ENCODE results near the gene LNX1.

Gene LNX1

GRCh38 chr4:53532521-53532920 lies 58.8 kb downstream of the LNX1 start:
- no peak for DNase-seq

GRCh38 chr4:53531585-53532224 lies 59.6 kb downstream of the LNX1 start:
- DNase-seq = no peak

GRCh38 chr4:53529025-53529424 lies 62.3 kb downstream of the LNX1 start:
- no peak for DNase-seq

GRCh38 chr4:53527930-53528329 lies 63.4 kb downstream of the LNX1 start:
- DNase-seq = no peak

GRCh38 chr4:53527326-53527725 lies 64.0 kb downstream of the LNX1 start:
- no peak for DNase-seq

GRCh38 chr4:53522334-53522733 lies 69.0 kb downstream of the LNX1 start:
- no peak for DNase-seq

- DNase-seq = no peak
Observed at GRCh38 chr4:53520116-53520515, 71.2 kb downstream of the LNX1 start.

GRCh38 chr4:53518807-53519206 lies 72.5 kb downstream of the LNX1 start:
- DNase-seq = no peak

GRCh38 chr4:53515076-53515475 lies 76.2 kb downstream of the LNX1 start:
- DNase-seq = no peak

- no peak for DNase-seq
Observed at GRCh38 chr4:53514509-53514908, 76.8 kb downstream of the LNX1 start.

GRCh38 chr4:53512608-53513007 lies 78.7 kb downstream of the LNX1 start:
- DNase-seq = no peak

- DNase-seq = no peak
Observed at GRCh38 chr4:53511014-53511413, 80.3 kb downstream of the LNX1 start.

GRCh38 chr4:53510321-53510720 lies 81.0 kb downstream of the LNX1 start:
- DNase-seq = no peak

- DNase-seq = no peak
Observed at GRCh38 chr4:53508446-53508845, 82.8 kb downstream of the LNX1 start.

GRCh38 chr4:53507671-53508286 lies 83.5 kb downstream of the LNX1 start:
- no peak for DNase-seq

- no peak for DNase-seq
Observed at GRCh38 chr4:53507058-53507457, 84.2 kb downstream of the LNX1 start.

- no peak for DNase-seq
Observed at GRCh38 chr4:53505947-53506346, 85.3 kb downstream of the LNX1 start.

GRCh38 chr4:53502094-53502493 lies 89.2 kb downstream of the LNX1 start:
- no peak for DNase-seq

GRCh38 chr4:53501561-53501960 lies 89.7 kb downstream of the LNX1 start:
- DNase-seq = no peak

- no peak for DNase-seq
Observed at GRCh38 chr4:53500546-53500945, 90.7 kb downstream of the LNX1 start.

- no peak for DNase-seq
Observed at GRCh38 chr4:53499791-53500190, 91.5 kb downstream of the LNX1 start.

GRCh38 chr4:53498706-53499105 lies 92.6 kb downstream of the LNX1 start:
- DNase-seq = no peak

- DNase-seq = no peak
Observed at GRCh38 chr4:53497487-53498244, 93.6 kb downstream of the LNX1 start.

GRCh38 chr4:53494851-53495250 lies 96.4 kb downstream of the LNX1 start:
- no peak for DNase-seq

All from GF-D8 (cell line).